ENCODE data around the gene TH.

Gene TH

GRCh38 chr11:2118677-2119076, 52.9 kb downstream of the TH start:
- no peak overlapping the region for H3K4ac ChIP-seq (ENCODE audit: low read depth in 1 of 2, low read length in 2 of 2)
- no peak overlapping the region for H4K8ac ChIP-seq (ENCODE audit: low read length)
- H3K9ac ChIP-seq (ENCODE audit: low read length): no peak overlapping the region
- no peak overlapping the region for H2BK12ac ChIP-seq (ENCODE audit: low read length in 2 of 2)
- H3K14ac ChIP-seq (ENCODE audit: low read length in 2 of 2): no peak overlapping the region
- H3K9me3 ChIP-seq (ENCODE audit: control insufficient read depth, low read length): peaks cover 31% of the 10 kb centered on the region
- no peak overlapping the region for H3K18ac ChIP-seq (ENCODE audit: low read depth in 1 of 2, low read length in 2 of 2)
- H3K27me3 ChIP-seq (ENCODE audit: control insufficient read depth in 1 of 2, insufficient read depth in 1 of 2, low read length in 2 of 2): peaks cover 0 to 33% of the 10 kb centered on the region in 2 experiments
- no peak overlapping the region for H3K27ac ChIP-seq (ENCODE audit: low read length, poor library complexity, severe bottlenecking)
- no peak overlapping the region for H2BK15ac ChIP-seq (ENCODE audit: low read depth, poor library complexity, severe bottlenecking)
- H3K23ac ChIP-seq (ENCODE audit: low read length in 2 of 2): no peak overlapping the region
- no peak overlapping the region for H4K91ac ChIP-seq (ENCODE audit: low read length)
- H3K4me2 ChIP-seq (ENCODE audit: low read length, poor library complexity, severe bottlenecking): no peak overlapping the region
- WGBS: no CpG with 5 or more reads among the region's 4 CpGs
- H3K36me3 ChIP-seq (ENCODE audit: control insufficient read depth in 1 of 2, insufficient read depth in 2 of 2, low read depth in 1 of 2, low read length in 2 of 2): peaks cover 0 to 4% of the 10 kb centered on the region in 2 experiments
- no peak overlapping the region for H3K4me3 ChIP-seq (ENCODE audit: insufficient read depth in 1 of 2, low read depth in 1 of 2, low read length in 2 of 2)
- H2AK5ac ChIP-seq (ENCODE audit: low read length, severe bottlenecking): no peak overlapping the region
- no peak overlapping the region for H2BK5ac ChIP-seq (ENCODE audit: low read depth, low read length, poor library complexity, severe bottlenecking)
- no peak overlapping the region for H2BK120ac ChIP-seq (ENCODE audit: low read depth, low read length)
- no peak overlapping the region for H2AFZ ChIP-seq (ENCODE audit: low read depth, low read length)
- peaks cover 18% of the 10 kb centered on the region for H3K4me1 ChIP-seq (ENCODE audit: control insufficient read depth, insufficient read depth, low read depth, low read length)
- H3K79me1 ChIP-seq (replicated peaks; ENCODE audit: low read length, poor library complexity, severe bottlenecking): no peaks in the 10 kb centered on the region
- DNase-seq: no peak

GRCh38 chr11:2116680-2117079, 54.9 kb downstream of the TH start:
- peaks cover 0 to 4% of the 10 kb centered on the region in 2 experiments for H3K36me3 ChIP-seq (ENCODE audit: control insufficient read depth in 1 of 2, insufficient read depth in 2 of 2, low read depth in 1 of 2, low read length in 2 of 2)
- no peak overlapping the region for H3K27ac ChIP-seq (ENCODE audit: low read length, poor library complexity, severe bottlenecking)
- H3K14ac ChIP-seq (ENCODE audit: low read length in 2 of 2): no peak overlapping the region
- H3K4ac ChIP-seq (ENCODE audit: low read depth in 1 of 2, low read length in 2 of 2): no peak overlapping the region
- H3K4me3 ChIP-seq (ENCODE audit: insufficient read depth in 1 of 2, low read depth in 1 of 2, low read length in 2 of 2): no peak overlapping the region
- peaks cover 4% of the 10 kb centered on the region for H3K4me1 ChIP-seq (ENCODE audit: control insufficient read depth, insufficient read depth, low read depth, low read length)
- H2AFZ ChIP-seq (ENCODE audit: low read depth, low read length): no peak overlapping the region
- H3K23ac ChIP-seq (ENCODE audit: low read length in 2 of 2): no peak overlapping the region
- no peak overlapping the region for H2BK120ac ChIP-seq (ENCODE audit: low read depth, low read length)
- H3K9me3 ChIP-seq (ENCODE audit: control insufficient read depth, low read length): peaks cover 31% of the 10 kb centered on the region
- no peaks in the 10 kb centered on the region for H3K79me1 ChIP-seq (replicated peaks; ENCODE audit: low read length, poor library complexity, severe bottlenecking)
- no peak overlapping the region for H3K4me2 ChIP-seq (ENCODE audit: low read length, poor library complexity, severe bottlenecking)
- 90% methylated on average over 1 of the region's 1 CpG for WGBS
- H4K91ac ChIP-seq (ENCODE audit: low read length): no peak overlapping the region
- no peak for DNase-seq
- H2BK15ac ChIP-seq (ENCODE audit: low read depth, poor library complexity, severe bottlenecking): no peak overlapping the region
- H4K8ac ChIP-seq (ENCODE audit: low read length): no peak overlapping the region
- H3K9ac ChIP-seq (ENCODE audit: low read length): no peak overlapping the region
- H3K27me3 ChIP-seq (ENCODE audit: control insufficient read depth in 1 of 2, insufficient read depth in 1 of 2, low read length in 2 of 2): peaks cover 0 to 34% of the 10 kb centered on the region in 2 experiments
- no peak overlapping the region for H2AK5ac ChIP-seq (ENCODE audit: low read length, severe bottlenecking)
- no peak overlapping the region for H2BK5ac ChIP-seq (ENCODE audit: low read depth, low read length, poor library complexity, severe bottlenecking)
- H2BK12ac ChIP-seq (ENCODE audit: low read length in 2 of 2): no peak overlapping the region
- no peak overlapping the region for H3K18ac ChIP-seq (ENCODE audit: low read depth in 1 of 2, low read length in 2 of 2)

GRCh38 chr11:2115308-2115707, 56.3 kb downstream of the TH start:
- H2BK5ac ChIP-seq (ENCODE audit: low read depth, low read length, poor library complexity, severe bottlenecking): no peak overlapping the region
- no peaks in the 10 kb centered on the region for H3K79me1 ChIP-seq (replicated peaks; ENCODE audit: low read length, poor library complexity, severe bottlenecking)
- no peak overlapping the region for H4K91ac ChIP-seq (ENCODE audit: low read length)
- DNase-seq: no peak
- no peak overlapping the region for H2AK5ac ChIP-seq (ENCODE audit: low read length, severe bottlenecking)
- peaks cover 0 to 4% of the 10 kb centered on the region in 2 experiments for H3K36me3 ChIP-seq (ENCODE audit: control insufficient read depth in 1 of 2, insufficient read depth in 2 of 2, low read depth in 1 of 2, low read length in 2 of 2)
- H3K14ac ChIP-seq (ENCODE audit: low read length in 2 of 2): peak overlapping the region in 1 of 2 experiments; percentile 36
- H2BK15ac ChIP-seq (ENCODE audit: low read depth, poor library complexity, severe bottlenecking): no peak overlapping the region
- no peak overlapping the region for H3K23ac ChIP-seq (ENCODE audit: low read length in 2 of 2)
- H3K4me1 ChIP-seq (ENCODE audit: control insufficient read depth, insufficient read depth, low read depth, low read length): peaks cover 2% of the 10 kb centered on the region
- no peak overlapping the region for H2BK12ac ChIP-seq (ENCODE audit: low read length in 2 of 2)
- H3K4me3 ChIP-seq (ENCODE audit: insufficient read depth in 1 of 2, low read depth in 1 of 2, low read length in 2 of 2): no peak overlapping the region
- H2BK120ac ChIP-seq (ENCODE audit: low read depth, low read length): no peak overlapping the region
- no peak overlapping the region for H3K4me2 ChIP-seq (ENCODE audit: low read length, poor library complexity, severe bottlenecking)
- H3K9me3 ChIP-seq (ENCODE audit: control insufficient read depth, low read length): peaks cover 33% of the 10 kb centered on the region
- peaks cover 0 to 35% of the 10 kb centered on the region in 2 experiments for H3K27me3 ChIP-seq (ENCODE audit: control insufficient read depth in 1 of 2, insufficient read depth in 1 of 2, low read length in 2 of 2)
- H2AFZ ChIP-seq (ENCODE audit: low read depth, low read length): no peak overlapping the region
- no peak overlapping the region for H3K18ac ChIP-seq (ENCODE audit: low read depth in 1 of 2, low read length in 2 of 2)
- H3K9ac ChIP-seq (ENCODE audit: low read length): no peak overlapping the region
- 95% methylated on average over 12 of the region's 12 CpGs for WGBS
- H4K8ac ChIP-seq (ENCODE audit: low read length): no peak overlapping the region
- H3K4ac ChIP-seq (ENCODE audit: low read depth in 1 of 2, low read length in 2 of 2): no peak overlapping the region
- H3K27ac ChIP-seq (ENCODE audit: low read length, poor library complexity, severe bottlenecking): no peak overlapping the region

DNA sequence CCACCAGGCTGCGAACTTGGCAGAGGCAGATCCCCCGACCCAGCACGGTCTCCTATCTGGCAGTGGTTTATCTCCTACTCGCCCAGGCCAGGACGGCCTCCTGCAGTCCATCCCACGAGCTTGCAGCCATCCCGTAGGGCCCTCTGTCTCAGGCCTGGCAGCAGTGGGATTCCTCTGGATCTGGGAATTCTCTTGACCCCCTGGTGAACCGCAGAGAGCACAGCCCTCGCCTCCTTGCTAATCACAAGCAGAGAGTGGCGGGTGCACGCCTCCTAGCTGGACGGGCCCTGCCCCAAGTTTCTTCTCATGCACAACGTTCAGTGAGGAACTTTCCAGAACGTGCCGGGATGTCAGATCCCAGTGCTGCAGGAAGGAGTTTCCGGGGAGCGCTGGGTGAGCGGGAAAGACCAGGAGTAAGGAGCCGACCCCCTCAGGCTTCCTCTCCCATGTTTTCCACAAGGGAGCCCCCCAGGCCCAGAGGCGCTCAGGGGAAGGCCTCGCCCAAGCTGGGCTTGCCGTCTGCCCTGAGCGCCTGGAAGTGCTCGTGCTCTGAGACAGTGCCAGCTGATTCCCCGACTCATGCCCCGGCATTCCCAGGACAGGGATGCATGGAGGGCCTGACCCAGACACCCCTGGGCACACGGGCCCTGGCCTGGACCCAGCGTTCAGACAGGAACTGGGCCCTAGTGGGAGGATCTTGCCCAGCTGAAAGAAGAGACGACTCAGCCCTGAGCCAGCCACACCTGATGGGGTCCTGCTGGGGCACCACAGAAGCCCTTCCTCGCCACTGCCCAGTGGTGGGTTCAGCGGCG, 57.0 kb downstream of the TH start:
- Histone ChIP-seq H3K4ac (ENCODE audit: low read depth in 1 of 2, low read length in 2 of 2) (no peak overlapping the region), H4K8ac (ENCODE audit: low read length) (no peak overlapping the region), H3K36me3 (ENCODE audit: control insufficient read depth in 1 of 2, insufficient read depth in 2 of 2, low read depth in 1 of 2, low read length in 2 of 2) (peaks cover 0 to 4% of the 10 kb centered on the region in 2 experiments), H2AFZ (ENCODE audit: low read depth, low read length) (no peak overlapping the region), H3K27ac (ENCODE audit: low read length, poor library complexity, severe bottlenecking) (no peak overlapping the region), H3K4me2 (ENCODE audit: low read length, poor library complexity, severe bottlenecking) (no peak overlapping the region), H2AK5ac (ENCODE audit: low read length, severe bottlenecking) (no peak overlapping the region), H2BK5ac (ENCODE audit: low read depth, low read length, poor library complexity, severe bottlenecking) (no peak overlapping the region), H3K23ac (ENCODE audit: low read length in 2 of 2) (no peak overlapping the region), H3K4me3 (ENCODE audit: insufficient read depth in 1 of 2, low read depth in 1 of 2, low read length in 2 of 2) (no peak overlapping the region), H3K14ac (ENCODE audit: low read length in 2 of 2) (no peak overlapping the region), H3K79me1 (replicated peaks; ENCODE audit: low read length, poor library complexity, severe bottlenecking) (no peaks in the 10 kb centered on the region), H3K9ac (ENCODE audit: low read length) (no peak overlapping the region), H3K18ac (ENCODE audit: low read depth in 1 of 2, low read length in 2 of 2) (no peak overlapping the region), H4K91ac (ENCODE audit: low read length) (no peak overlapping the region), H2BK12ac (ENCODE audit: low read length in 2 of 2) (peak overlapping the region in 1 of 2 experiments; percentile 38), H3K9me3 (ENCODE audit: control insufficient read depth, low read length) (peaks cover 37% of the 10 kb centered on the region), H3K4me1 (ENCODE audit: control insufficient read depth, insufficient read depth, low read depth, low read length) (peaks cover 2% of the 10 kb centered on the region), H2BK120ac (ENCODE audit: low read depth, low read length) (no peak overlapping the region), H2BK15ac (ENCODE audit: low read depth, poor library complexity, severe bottlenecking) (no peak overlapping the region), H3K27me3 (ENCODE audit: control insufficient read depth in 1 of 2, insufficient read depth in 1 of 2, low read length in 2 of 2) (peaks cover 0 to 28% of the 10 kb centered on the region in 2 experiments)
- no peak for DNase-seq
- WGBS: 82% methylated on average over 32 of the region's 32 CpGs

All from mesenchymal stem cell (in vitro differentiated cells and primary cell).